Measurements from ENCODE around the gene AUH.

AUH gene

GRCh38 chr9:91185193-91185886, 176.4 kb downstream of the AUH start:
- ATAC-seq, result no peak

- ATAC-seq, result no peak
Measured at GRCh38 chr9:91182429-91183225, 179.1 kb downstream of the AUH start.

DNA sequence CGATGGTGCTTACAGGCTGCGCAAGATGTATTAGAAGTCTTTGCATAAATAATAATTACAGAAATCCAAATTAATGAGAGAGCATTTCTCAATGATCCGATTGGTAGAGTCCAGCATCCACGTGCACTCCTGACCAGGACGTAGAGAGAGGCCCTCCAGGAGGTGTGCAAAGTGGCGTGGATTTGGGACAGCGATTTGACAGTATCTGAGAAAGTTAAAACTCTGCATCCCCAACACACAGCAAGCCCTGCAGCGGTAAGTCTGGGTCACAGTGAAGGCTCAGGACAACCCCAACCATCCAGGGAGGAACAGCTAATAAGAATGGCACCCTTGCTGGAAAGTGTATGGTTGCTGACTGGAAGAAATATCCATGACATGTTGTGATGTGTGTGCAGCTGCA, 180.2 kb downstream of the AUH start:
- ATAC-seq, result no peak

DNA sequence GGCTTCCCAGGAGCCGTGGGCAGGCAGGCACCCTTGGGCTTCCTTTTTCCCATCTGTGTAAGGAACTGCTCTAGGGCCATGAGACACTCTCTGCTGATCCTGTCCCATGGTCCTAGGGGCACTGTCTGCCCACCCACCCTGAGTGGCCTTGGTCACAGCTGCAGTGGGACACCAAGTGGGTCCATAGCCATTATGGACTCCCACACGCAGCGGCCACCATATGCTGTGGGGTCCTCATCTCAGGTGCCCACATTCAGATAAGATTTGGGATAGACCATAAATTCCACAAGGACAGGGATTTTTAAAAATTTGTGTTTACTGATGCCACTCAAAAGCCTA, 180.8 kb downstream of the AUH start:
- ATAC-seq, result no peak

- no peak for ATAC-seq
Measured at GRCh38 chr9:91180240-91180929, 181.3 kb downstream of the AUH start.

GRCh38 chr9:91179237-91180138, 182.2 kb downstream of the AUH start:
- no peak for ATAC-seq

DNA sequence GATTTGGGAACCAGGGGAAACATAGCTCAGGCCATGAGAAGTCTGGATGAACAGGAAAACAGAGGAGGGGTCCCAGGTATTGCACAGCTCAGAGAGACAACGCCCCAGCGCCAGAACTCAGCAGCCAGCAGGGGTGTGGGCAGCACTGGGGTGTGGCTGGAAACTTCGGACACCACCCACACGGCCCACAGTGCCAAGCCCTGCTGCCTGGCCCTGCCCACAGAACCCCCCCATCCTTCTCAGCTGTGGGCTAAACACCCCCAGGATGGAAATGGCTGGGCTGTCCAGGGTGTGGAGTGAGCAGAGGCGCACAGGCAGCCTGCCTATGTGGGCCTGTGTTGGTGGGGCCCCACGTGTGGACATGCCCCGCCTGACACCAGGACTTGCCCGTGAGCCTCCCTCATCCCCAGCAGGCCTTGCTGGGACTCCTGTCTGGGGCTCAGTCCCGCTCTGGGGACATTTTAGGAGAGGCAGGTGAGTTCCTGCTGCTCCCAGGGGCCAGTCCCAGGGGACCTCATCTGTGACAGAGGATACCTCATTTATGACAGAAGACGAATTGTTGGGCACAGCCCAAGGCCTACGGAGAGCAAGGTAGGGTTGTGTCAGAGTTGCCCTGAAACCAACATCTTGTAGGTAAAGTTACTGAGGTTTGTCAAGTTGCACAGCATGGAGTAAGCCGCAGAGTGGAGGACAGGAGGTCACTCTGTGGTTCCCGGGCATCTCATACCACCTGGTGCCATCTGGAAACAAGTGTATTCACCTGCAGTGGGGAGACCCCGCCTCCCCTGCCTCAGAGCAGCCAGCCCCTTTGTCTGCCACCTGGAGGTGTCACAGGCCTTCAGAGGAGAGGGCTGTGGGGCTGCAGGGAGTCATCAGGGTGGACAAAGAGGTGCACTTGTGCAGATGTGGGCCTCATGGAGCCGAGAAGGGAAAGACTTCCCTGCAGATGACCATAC, 183.2 kb downstream of the AUH start:
- ATAC-seq, result no peak

GRCh38 chr9:91177661-91178280, 183.9 kb downstream of the AUH start:
- ATAC-seq, result peak in 1 of 2 donors; percentile 27

DNA sequence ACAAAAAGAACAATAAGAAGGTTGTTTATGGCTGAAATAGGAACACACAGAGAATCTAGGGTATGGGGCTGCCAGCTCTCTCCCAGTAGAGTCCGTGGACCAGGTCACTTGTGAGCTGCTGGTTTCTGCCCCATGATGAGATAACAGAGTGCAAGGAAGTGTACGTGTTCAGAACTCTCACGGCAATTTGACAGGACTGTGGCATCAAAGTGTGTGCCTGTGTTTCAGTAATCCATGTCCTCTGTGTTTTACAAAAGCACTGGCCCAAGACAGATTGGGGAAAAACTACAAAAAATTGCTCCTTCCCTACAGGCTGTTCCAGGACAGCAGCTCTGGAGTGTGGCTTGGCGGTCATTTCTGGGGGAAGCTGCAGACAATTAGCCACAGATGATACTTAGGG, 184.6 kb downstream of the AUH start:
- no peak for ATAC-seq

DNA sequence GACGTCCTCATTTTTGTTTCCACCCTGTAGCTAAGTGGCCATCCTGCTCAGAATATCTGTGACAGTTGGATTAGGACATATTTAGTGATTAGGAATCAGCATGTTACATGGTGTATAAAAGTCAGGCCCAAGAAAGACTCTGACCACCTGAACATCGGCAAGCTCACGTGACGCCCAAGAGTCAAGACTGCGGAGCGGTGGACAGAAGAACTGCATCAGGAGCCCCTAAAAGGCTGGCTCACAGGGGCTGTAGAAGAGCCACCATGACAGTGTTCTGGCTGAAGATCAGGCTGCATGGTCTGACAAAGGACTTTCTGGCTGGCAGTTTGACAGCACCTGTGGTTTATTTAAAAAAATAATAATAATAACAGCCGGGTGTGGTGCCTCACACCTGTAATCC, 185.3 kb downstream of the AUH start:
- no peak for ATAC-seq

GRCh38 chr9:91174772-91175171, 186.9 kb downstream of the AUH start:
- ATAC-seq, result no peak

GRCh38 chr9:91172329-91172728, 189.4 kb downstream of the AUH start:
- no peak for ATAC-seq

DNA sequence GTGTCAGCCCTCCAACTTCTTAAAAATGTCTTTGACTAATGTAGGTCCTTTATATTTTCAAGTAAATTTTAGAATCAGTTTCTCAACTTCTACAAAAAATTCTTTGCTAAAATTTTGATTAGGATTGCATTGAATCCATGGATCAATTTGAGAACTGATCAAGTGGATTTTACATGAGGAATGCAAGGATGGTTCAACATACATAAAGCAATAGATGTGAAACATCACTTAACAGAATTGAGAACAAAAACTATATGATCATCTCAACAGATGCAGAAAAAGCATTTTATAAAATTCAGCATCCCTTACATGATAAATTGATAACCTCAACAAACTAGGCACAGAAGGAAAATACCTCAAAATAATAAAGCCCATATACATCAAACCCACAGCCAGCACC, 190.8 kb downstream of the AUH start:
- ATAC-seq, result no peak

- no peak for ATAC-seq
Measured at GRCh38 chr9:91166796-91167366, 194.8 kb downstream of the AUH start.

DNA sequence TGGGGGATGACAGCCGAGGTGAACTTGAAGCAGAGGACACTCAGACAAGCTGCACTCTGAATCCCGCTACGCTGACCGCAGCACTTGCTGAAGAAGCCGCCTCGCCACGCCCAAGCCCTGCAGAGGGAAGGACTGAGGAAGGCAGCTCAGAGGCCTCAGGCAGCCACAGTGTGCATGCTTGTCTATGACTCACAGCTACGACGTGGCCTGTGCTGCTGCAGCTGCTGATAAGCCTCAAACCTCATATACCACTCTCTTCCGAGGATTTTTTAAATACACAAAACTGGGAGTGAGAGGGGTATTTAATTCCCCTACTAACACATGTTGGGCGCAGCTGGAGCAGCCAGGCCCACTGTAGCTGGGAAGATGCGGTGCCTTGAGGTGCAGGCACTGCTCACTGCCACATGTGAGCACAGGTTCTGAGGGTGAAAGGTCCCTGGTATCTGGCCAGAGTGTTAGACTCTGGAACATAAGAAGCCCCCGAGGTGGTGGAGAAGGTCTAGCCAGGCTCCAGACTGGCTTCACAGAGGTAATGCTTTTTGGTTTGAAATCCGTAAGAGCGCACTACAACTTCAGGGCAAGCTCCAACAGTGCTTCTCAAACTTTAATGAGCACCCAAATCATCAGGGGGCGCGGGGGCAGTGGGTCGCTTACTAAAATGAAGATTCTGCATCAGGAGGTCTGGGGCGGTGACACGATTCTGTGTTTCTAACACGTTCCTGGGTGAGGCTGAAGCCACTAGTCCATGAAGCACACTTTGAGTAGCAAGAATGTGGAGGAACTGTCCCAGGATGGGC, 196.8 kb downstream of the AUH start:
- peak; percentile 78 to 82 for ATAC-seq

Data from activated CD4-positive, CD25-positive, alpha-beta regulatory T cell treated with anti-CD3 and anti-CD28 coated beads, Interleukin-2, amount 50 U/mL, for 24 hours (primary cell).